ENCODE measurements around the gene FYB2. TPM values are rescaled to one million over a fixed set of nuclear protein-coding genes. Genes with fewer than 3 reads are reported as not detected.

The FYB2 gene
- polyA plus RNA-seq, 1 donor from 2014 or later, result 0.69 TPM

DNA sequence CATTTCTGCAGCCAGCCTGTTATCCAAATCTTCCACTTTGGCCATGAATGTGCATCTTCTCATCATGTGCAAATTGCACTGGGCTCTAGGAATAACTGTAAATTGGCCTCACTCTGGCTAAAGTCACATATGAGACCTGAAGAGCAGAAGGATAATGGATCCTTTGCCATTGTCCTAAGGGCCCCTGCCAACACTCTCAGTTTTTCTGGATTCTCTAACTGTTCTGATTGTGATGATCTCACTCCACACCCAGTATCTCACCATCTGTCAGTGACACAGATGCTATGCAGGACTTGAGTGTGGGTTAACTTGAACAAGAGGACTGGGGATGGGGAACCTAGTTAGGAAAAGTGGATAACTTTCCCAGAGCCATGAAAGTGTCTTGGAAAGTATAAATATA lies 8.5 kb upstream of the FYB2 start:
- no peak overlapping the region for H2AFZ ChIP-seq (ENCODE audit: low read depth, low read length)
- no peak overlapping the region for H3K4me3 ChIP-seq (ENCODE audit: low read length)
- H3K36me3 ChIP-seq (ENCODE audit: insufficient read depth, low read length), result no peaks in the 10 kb centered on the region
- no peaks in the 10 kb centered on the region for H3K9me3 ChIP-seq (ENCODE audit: low read length)
- no peak overlapping the region for H3K4me2 ChIP-seq (ENCODE audit: low read length)
- H3K9me2 ChIP-seq (ENCODE audit: insufficient read depth, low read length), result no peaks in the 10 kb centered on the region
- TF ChIP-seq RAD21 (conservative IDR thresholded peaks at IDR 0.05) (no peak), EP300 (conservative IDR thresholded peaks at IDR 0.05; ENCODE audit: poor library complexity, severe bottlenecking) (no peak), MXI1 (conservative IDR thresholded peaks at IDR 0.05; ENCODE audit: poor library complexity, severe bottlenecking) (no peak), EZH2 (IDR thresholded peaks at IDR 0.05; ENCODE audit: borderline replicate concordance, insufficient read depth, low read length, poor library complexity, severe bottlenecking) (no peak), TAF1 (IDR thresholded peaks at IDR 0.05; ENCODE audit: low read depth) (no peak), SMC3 (conservative IDR thresholded peaks at IDR 0.05; ENCODE audit: poor library complexity) (no peak), POLR2AphosphoS5 (IDR thresholded peaks at IDR 0.05) (no peak)
- TF ChIP-seq, protein P1, sequence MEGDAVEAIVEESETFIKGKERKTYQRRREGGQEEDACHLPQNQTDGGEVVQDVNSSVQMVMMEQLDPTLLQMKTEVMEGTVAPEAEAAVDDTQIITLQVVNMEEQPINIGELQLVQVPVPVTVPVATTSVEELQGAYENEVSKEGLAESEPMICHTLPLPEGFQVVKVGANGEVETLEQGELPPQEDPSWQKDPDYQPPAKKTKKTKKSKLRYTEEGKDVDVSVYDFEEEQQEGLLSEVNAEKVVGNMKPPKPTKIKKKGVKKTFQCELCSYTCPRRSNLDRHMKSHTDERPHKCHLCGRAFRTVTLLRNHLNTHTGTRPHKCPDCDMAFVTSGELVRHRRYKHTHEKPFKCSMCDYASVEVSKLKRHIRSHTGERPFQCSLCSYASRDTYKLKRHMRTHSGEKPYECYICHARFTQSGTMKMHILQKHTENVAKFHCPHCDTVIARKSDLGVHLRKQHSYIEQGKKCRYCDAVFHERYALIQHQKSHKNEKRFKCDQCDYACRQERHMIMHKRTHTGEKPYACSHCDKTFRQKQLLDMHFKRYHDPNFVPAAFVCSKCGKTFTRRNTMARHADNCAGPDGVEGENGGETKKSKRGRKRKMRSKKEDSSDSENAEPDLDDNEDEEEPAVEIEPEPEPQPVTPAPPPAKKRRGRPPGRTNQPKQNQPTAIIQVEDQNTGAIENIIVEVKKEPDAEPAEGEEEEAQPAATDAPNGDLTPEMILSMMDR (IDR thresholded peaks at IDR 0.05; ENCODE audit: poor library complexity, severe bottlenecking), result no peak
- TF ChIP-seq, protein P2, sequence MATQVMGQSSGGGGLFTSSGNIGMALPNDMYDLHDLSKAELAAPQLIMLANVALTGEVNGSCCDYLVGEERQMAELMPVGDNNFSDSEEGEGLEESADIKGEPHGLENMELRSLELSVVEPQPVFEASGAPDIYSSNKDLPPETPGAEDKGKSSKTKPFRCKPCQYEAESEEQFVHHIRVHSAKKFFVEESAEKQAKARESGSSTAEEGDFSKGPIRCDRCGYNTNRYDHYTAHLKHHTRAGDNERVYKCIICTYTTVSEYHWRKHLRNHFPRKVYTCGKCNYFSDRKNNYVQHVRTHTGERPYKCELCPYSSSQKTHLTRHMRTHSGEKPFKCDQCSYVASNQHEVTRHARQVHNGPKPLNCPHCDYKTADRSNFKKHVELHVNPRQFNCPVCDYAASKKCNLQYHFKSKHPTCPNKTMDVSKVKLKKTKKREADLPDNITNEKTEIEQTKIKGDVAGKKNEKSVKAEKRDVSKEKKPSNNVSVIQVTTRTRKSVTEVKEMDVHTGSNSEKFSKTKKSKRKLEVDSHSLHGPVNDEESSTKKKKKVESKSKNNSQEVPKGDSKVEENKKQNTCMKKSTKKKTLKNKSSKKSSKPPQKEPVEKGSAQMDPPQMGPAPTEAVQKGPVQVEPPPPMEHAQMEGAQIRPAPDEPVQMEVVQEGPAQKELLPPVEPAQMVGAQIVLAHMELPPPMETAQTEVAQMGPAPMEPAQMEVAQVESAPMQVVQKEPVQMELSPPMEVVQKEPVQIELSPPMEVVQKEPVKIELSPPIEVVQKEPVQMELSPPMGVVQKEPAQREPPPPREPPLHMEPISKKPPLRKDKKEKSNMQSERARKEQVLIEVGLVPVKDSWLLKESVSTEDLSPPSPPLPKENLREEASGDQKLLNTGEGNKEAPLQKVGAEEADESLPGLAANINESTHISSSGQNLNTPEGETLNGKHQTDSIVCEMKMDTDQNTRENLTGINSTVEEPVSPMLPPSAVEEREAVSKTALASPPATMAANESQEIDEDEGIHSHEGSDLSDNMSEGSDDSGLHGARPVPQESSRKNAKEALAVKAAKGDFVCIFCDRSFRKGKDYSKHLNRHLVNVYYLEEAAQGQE (IDR thresholded peaks at IDR 0.05; ENCODE audit: borderline replicate concordance), result no peak
- H3K27ac ChIP-seq (ENCODE audit: low read length), result no peak overlapping the region
- H3K9ac ChIP-seq (ENCODE audit: low read length), result no peak overlapping the region
- H3K27me3 ChIP-seq (ENCODE audit: insufficient read depth, low read depth, low read length), result no peaks in the 10 kb centered on the region
- H3K79me2 ChIP-seq (replicated peaks; ENCODE audit: insufficient read depth, low read length), result no peaks in the 10 kb centered on the region
- H3F3A ChIP-seq (ENCODE audit: insufficient read depth, low read length, poor library complexity, severe bottlenecking), result no peaks in the 10 kb centered on the region
- H4K20me1 ChIP-seq (ENCODE audit: insufficient read depth), result no peaks in the 10 kb centered on the region

DNA sequence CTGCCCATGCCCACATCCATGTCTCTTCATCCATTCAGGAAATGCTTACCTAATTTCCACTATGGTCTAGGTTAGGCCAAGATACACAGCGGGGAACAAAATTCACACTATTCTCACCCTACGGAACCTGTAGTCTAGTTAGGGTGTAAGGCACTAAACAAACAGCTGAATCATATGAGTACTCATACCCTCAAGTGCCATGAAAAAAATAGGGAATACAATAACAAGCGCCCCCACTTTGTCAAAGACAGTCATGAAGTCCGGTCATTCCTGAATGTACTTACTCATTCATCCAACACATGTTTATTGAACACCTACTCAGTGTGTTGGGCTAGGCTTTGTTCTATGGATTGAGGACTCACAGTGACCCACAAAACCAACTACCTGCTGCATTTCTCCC lies 6.2 kb upstream of the FYB2 start:
- H3K9ac ChIP-seq (ENCODE audit: low read length), result no peak overlapping the region
- H3K9me3 ChIP-seq (ENCODE audit: low read length), result no peaks in the 10 kb centered on the region
- H3K79me2 ChIP-seq (replicated peaks; ENCODE audit: insufficient read depth, low read length), result no peaks in the 10 kb centered on the region
- no peak overlapping the region for H3K4me2 ChIP-seq (ENCODE audit: low read length)
- TF ChIP-seq EZH2 (IDR thresholded peaks at IDR 0.05; ENCODE audit: borderline replicate concordance, insufficient read depth, low read length, poor library complexity, severe bottlenecking), result no peak
- no peak for TF ChIP-seq POLR2AphosphoS5 (IDR thresholded peaks at IDR 0.05)
- TF ChIP-seq, protein P2 (IDR thresholded peaks at IDR 0.05; ENCODE audit: borderline replicate concordance), result no peak
- no peak for TF ChIP-seq SMC3 (conservative IDR thresholded peaks at IDR 0.05; ENCODE audit: poor library complexity)
- no peak for TF ChIP-seq EP300 (conservative IDR thresholded peaks at IDR 0.05; ENCODE audit: poor library complexity, severe bottlenecking)
- TF ChIP-seq, protein P1 (IDR thresholded peaks at IDR 0.05; ENCODE audit: poor library complexity, severe bottlenecking), result no peak
- TF ChIP-seq TAF1 (IDR thresholded peaks at IDR 0.05; ENCODE audit: low read depth), result no peak
- no peak for TF ChIP-seq MXI1 (conservative IDR thresholded peaks at IDR 0.05; ENCODE audit: poor library complexity, severe bottlenecking)
- TF ChIP-seq RAD21 (conservative IDR thresholded peaks at IDR 0.05), result no peak
- no peak overlapping the region for H3K4me3 ChIP-seq (ENCODE audit: low read length)
- no peak overlapping the region for H3K27ac ChIP-seq (ENCODE audit: low read length)
- no peaks in the 10 kb centered on the region for H4K20me1 ChIP-seq (ENCODE audit: insufficient read depth)
- H2AFZ ChIP-seq (ENCODE audit: low read depth, low read length), result no peak overlapping the region
- no peaks in the 10 kb centered on the region for H3K36me3 ChIP-seq (ENCODE audit: insufficient read depth, low read length)
- no peaks in the 10 kb centered on the region for H3K9me2 ChIP-seq (ENCODE audit: insufficient read depth, low read length)
- no peaks in the 10 kb centered on the region for H3K27me3 ChIP-seq (ENCODE audit: insufficient read depth, low read depth, low read length)
- no peaks in the 10 kb centered on the region for H3F3A ChIP-seq (ENCODE audit: insufficient read depth, low read length, poor library complexity, severe bottlenecking)

All from neural cell (in vitro differentiated cells).